Body of pancreas (tissue), 4 donors: Measurements from ENCODE around the gene SRD5A1.

Experiments
- POLR2A ChIP-seq, 3 donors: fragments of 450-650 bp; IDR thresholded peaks; one replicate each; pipeline ENCODE4 v1.6.1; 2016; ENCODE audit warnings: antibody characterized with exemption in 3 of 3, mild to moderate bottlenecking in 2 of 3
- TF ChIP-seq, protein P1 (sequence below), 7 experiments: fragments of 450-650 bp in 4 of 7; fragments of 200-600 bp in 3 of 7; sonication (generic) in 3 of 7; IDR thresholded peaks; one replicate each; pipeline ENCODE4 v1.5.1; 2016 to 2019; ENCODE audit warnings: antibody characterized with exemption in 7 of 7

- TF ChIP-seq, protein P1, sequence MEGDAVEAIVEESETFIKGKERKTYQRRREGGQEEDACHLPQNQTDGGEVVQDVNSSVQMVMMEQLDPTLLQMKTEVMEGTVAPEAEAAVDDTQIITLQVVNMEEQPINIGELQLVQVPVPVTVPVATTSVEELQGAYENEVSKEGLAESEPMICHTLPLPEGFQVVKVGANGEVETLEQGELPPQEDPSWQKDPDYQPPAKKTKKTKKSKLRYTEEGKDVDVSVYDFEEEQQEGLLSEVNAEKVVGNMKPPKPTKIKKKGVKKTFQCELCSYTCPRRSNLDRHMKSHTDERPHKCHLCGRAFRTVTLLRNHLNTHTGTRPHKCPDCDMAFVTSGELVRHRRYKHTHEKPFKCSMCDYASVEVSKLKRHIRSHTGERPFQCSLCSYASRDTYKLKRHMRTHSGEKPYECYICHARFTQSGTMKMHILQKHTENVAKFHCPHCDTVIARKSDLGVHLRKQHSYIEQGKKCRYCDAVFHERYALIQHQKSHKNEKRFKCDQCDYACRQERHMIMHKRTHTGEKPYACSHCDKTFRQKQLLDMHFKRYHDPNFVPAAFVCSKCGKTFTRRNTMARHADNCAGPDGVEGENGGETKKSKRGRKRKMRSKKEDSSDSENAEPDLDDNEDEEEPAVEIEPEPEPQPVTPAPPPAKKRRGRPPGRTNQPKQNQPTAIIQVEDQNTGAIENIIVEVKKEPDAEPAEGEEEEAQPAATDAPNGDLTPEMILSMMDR (IDR thresholded peaks at IDR 0.05) = no peak
- no peak for TF ChIP-seq POLR2A (IDR thresholded peaks at IDR 0.05)
Observed at GRCh38 chr5:6590581-6590980, 42.7 kb upstream of the SRD5A1 start.
